Measurements from ENCODE around the gene FHOD3. TPM values are rescaled to one million over a fixed set of nuclear protein-coding genes. Genes with fewer than 3 reads are reported as not detected.

FHOD3 gene
- total RNA-seq, 1 experiment from 2014 or later, result 5.0 TPM

- POLR2A ChIA-PET, result interaction anchor here (0.6 kb wide), 1 partner anchor 223 kb away, joined by 3 read pairs; no protein-coding TSS in a partner anchor
These were observed 267.3 kb downstream of the FHOD3 start for GRCh38 chr18:36564841-36565240.

GRCh38 chr18:36567800-36568199, 270.3 kb downstream of the FHOD3 start:
- intact Hi-C loops (cut with micrococcal nuclease), result no loop called here
- Mint-ChIP-seq H3K36me3 (ENCODE audit: insufficient read depth, unreplicated experiment) (no peaks in the 10 kb centered on the region), H3K27ac (ENCODE audit: low read depth, unreplicated experiment) (no peak overlapping the region), H3K4me3 (ENCODE audit: unreplicated experiment) (no peak overlapping the region), H3K9me3 (ENCODE audit: unreplicated experiment) (no peaks in the 10 kb centered on the region), H3K27me3 (ENCODE audit: insufficient read depth, unreplicated experiment) (no peaks in the 10 kb centered on the region), H3K4me1 (ENCODE audit: insufficient read depth, unreplicated experiment) (peaks cover 13% of the 10 kb centered on the region)
- DNase-seq (ENCODE audit: unreplicated experiment), result no peak
- TF ChIP-seq CTCF (IDR thresholded peaks at IDR 0.05; ENCODE audit: unreplicated experiment), result no peak
- CTCF ChIA-PET, result interaction anchor here (0.7 to 0.8 kb wide), 2 partner anchors 119 to 550 kb away, joined by 3 to 5 read pairs; no protein-coding TSS in a partner anchor
- POLR2A ChIA-PET, result no interaction called here
- no TSS peak for BruUV-seq (replicated peaks)

More at GRCh38 chr18:36564841-36565240, 267.3 kb downstream of the FHOD3 start:
- intact Hi-C loops (cut with micrococcal nuclease), result no loop called here
- no TSS peak for BruUV-seq (replicated peaks)
- Mint-ChIP-seq H3K4me3 (ENCODE audit: unreplicated experiment) (no peak overlapping the region), H3K9me3 (ENCODE audit: unreplicated experiment) (no peaks in the 10 kb centered on the region), H3K27me3 (ENCODE audit: insufficient read depth, unreplicated experiment) (no peaks in the 10 kb centered on the region), H3K4me1 (ENCODE audit: insufficient read depth, unreplicated experiment) (peaks cover 5% of the 10 kb centered on the region), H3K36me3 (ENCODE audit: insufficient read depth, unreplicated experiment) (no peaks in the 10 kb centered on the region), H3K27ac (ENCODE audit: low read depth, unreplicated experiment) (no peak overlapping the region)
- TF ChIP-seq CTCF (IDR thresholded peaks at IDR 0.05; ENCODE audit: unreplicated experiment), result no peak
- DNase-seq (ENCODE audit: unreplicated experiment), result no peak
- CTCF ChIA-PET, result interaction anchor here (0.6 kb wide), 2 partner anchors 21 to 193 kb away, joined by 3 to 4 read pairs; no protein-coding TSS in a partner anchor

- DNase-seq (ENCODE audit: unreplicated experiment), result no peak
- H3K9me3 Mint-ChIP-seq (ENCODE audit: unreplicated experiment), result no peaks in the 10 kb centered on the region
- intact Hi-C loops (cut with micrococcal nuclease), result no loop called here
- no peaks in the 10 kb centered on the region for H3K36me3 Mint-ChIP-seq (ENCODE audit: insufficient read depth, unreplicated experiment)
- no peaks in the 10 kb centered on the region for H3K27me3 Mint-ChIP-seq (ENCODE audit: insufficient read depth, unreplicated experiment)
- H3K27ac Mint-ChIP-seq (ENCODE audit: low read depth, unreplicated experiment), result no peak overlapping the region
- peaks cover 13% of the 10 kb centered on the region for H3K4me1 Mint-ChIP-seq (ENCODE audit: insufficient read depth, unreplicated experiment)
- TF ChIP-seq CTCF (IDR thresholded peaks at IDR 0.05; ENCODE audit: unreplicated experiment), result no peak
- no peak overlapping the region for H3K4me3 Mint-ChIP-seq (ENCODE audit: unreplicated experiment)
- no TSS peak for BruUV-seq (replicated peaks)
- ChIA-PET POLR2A (no interaction called here), CTCF (interaction anchor here (0.7 to 1.1 kb wide), 4 partner anchors 68 to 550 kb away, joined by 3 read pairs; no protein-coding TSS in a partner anchor)
These were observed 271.0 kb downstream of the FHOD3 start for GRCh38 chr18:36568487-36568886.

GRCh38 chr18:36572135-36572856, 274.8 kb downstream of the FHOD3 start:
- Mint-ChIP-seq H3K27ac (ENCODE audit: low read depth, unreplicated experiment) (no peak overlapping the region), H3K9me3 (ENCODE audit: unreplicated experiment) (no peaks in the 10 kb centered on the region), H3K4me1 (ENCODE audit: insufficient read depth, unreplicated experiment) (peaks cover 9% of the 10 kb centered on the region), H3K36me3 (ENCODE audit: insufficient read depth, unreplicated experiment) (no peaks in the 10 kb centered on the region), H3K4me3 (ENCODE audit: unreplicated experiment) (no peak overlapping the region), H3K27me3 (ENCODE audit: insufficient read depth, unreplicated experiment) (no peaks in the 10 kb centered on the region)
- ChIA-PET POLR2A (interaction anchor here (0.6 to 1.2 kb wide), 4 partner anchors 89 to 1135 kb away, joined by 3 to 4 read pairs (median 3); no protein-coding TSS in a partner anchor), CTCF (interaction anchor here (0.6 to 3.2 kb wide), 64 partner anchors 9 to 658 kb away, joined by 3 to 50 read pairs (median 4); partner anchors contain the start of gene FHOD3)
- peak; percentile 69 for DNase-seq (ENCODE audit: unreplicated experiment)
- peak; percentile 70 for TF ChIP-seq CTCF (IDR thresholded peaks at IDR 0.05; ENCODE audit: unreplicated experiment)
- intact Hi-C loops (cut with micrococcal nuclease), result loop anchor here (1.0 to 5.0 kb wide), 4 partner anchors 159 to 476 kb away; no protein-coding TSS in a partner anchor
- no TSS peak for BruUV-seq (replicated peaks)
